ENCODE results near the gene CNTN6.
"Not testable (repeated sequence)": the region's sequence is repeated elsewhere in the genome, so short reads cannot be mapped to it uniquely, and the experiment has no call there.

CNTN6 gene

GRCh38 chr3:1292571-1293071 is 199.8 kb downstream of the CNTN6 start:
- DNase-seq, result no peak

DNA sequence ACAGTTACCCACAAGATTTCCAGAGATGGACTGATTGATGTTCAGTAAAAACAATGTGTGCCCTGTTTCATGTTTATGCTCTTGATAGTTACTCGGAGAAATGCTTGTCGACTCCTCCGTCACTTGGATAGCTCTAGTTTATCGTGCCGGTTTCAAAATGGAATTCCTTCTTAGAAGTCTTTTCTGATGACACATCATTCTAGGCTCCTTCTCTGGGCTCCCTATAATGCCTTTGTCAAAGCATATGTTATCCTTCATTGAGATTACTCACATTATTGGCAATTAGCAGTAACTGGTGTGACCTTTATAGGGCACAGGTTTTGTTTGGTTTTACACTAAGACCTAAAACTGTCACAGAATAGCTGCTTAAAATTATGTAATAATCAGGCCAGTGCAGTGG is 201.8 kb downstream of the CNTN6 start:
- no peak for DNase-seq

DNA sequence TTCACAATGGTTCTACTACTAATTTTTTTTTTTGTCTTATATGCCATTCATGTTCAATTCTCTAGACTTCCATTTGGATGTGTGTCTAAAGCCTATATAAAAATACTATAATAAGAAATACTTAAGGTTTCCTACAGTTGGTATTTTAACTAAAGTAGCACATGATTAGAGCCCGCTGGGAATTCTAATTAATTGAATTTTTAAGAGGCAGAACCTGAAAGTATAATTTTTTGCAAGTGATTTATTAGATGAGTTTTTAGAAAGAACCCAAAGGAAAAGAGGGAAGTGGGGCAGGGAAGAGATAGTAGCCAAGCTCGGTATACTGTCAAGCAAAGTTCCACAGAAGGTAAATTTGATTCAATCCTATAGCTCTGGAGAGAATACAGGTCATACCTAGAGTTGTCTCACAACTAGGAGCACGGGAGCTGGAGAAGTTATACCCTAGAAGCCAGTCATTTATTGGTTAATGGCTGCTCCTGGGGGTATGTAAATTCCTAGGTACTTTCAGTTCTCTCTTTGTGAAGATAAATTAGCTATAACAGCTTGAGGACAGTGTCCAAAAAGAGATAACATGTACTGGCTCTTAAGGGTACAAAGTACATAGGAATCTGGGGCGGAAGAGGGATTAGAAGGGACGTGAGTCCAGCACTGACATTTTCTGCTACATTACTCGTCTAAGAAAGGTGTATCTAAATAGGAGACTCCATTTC is 225.6 kb downstream of the CNTN6 start:
- no peak for DNase-seq

DNA sequence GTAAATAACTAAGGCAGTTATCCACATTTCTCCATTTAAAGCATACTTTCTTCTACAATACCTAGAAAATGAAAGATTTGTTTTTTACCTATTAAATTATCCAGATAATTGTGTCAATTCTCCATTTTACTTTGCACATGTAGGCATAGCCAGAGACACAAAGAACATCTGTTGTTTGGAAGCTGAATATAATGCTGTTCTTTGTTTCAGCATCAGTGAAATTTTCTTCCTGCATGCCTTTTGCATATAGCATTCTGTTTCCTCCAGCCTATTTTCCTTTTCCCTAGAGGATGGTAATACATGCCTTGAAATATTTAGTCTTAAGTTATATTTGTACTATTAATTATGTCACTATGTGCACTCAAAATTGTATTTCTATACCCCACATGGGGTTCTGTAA is 233.7 kb downstream of the CNTN6 start:
- no peak for DNase-seq

DNA sequence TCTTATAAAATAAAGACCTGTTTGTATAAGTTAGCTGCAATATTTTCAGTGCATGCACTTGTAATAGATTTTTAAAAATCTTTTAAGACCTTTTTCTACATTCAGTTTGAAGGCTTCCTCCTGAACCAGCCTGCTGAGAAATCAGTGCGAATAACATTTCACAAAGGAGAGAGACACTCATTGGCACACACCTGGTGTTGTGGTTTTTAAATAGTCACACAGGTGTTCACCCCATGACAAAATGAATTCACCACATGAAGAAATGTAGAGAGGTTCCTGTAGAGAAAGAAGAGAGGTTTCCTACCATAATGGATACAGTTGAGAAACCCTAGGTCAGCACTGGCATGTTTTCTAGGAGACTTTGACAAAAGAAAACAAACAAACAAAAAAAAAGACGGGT is 237.3 kb downstream of the CNTN6 start:
- no peak for DNase-seq

- no peak for DNase-seq
These were observed 253.6 kb downstream of the CNTN6 start for GRCh38 chr3:1346386-1346785.

DNA sequence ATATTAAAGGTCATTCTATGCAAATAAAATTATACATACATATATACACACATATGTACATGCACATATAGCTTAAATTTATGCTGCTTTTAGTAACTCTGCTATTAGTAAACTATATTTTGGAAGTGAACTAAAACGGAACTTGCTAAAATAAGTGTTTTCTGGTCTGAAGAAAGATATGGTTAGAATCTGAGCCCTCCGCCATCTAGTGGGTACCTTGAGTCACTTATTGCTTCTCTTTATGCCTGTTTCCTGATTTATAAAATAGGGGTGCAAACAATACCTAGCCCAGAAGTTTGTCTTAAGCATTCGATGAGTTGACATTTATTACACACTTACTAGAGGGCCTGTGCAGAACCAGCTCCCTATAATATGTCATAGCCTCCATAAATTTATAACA is 255.7 kb downstream of the CNTN6 start:
- no peak for DNase-seq

DNA sequence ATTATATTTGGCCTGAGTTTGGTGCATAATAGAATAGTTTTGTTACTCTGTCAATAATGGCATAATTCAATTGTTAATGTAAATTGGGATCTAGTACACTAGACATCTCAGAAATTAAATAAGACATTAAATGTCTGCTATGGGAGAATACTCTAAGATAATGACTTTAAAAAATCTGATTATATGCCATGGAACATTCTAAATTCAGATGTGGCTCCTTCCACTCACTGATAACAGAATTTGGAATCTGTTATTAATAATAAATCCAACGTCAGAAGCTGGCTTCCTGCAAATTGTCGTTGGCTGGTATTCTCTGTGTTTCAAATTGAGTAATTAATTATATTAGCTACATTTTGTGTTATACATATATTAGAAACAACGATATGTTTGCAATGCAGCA is 258.1 kb downstream of the CNTN6 start:
- DNase-seq, result no peak

GRCh38 chr3:1355691-1356090 is 262.9 kb downstream of the CNTN6 start:
- DNase-seq, result no peak

GRCh38 chr3:1356101-1356500 is 263.3 kb downstream of the CNTN6 start:
- DNase-seq, result no peak

DNA sequence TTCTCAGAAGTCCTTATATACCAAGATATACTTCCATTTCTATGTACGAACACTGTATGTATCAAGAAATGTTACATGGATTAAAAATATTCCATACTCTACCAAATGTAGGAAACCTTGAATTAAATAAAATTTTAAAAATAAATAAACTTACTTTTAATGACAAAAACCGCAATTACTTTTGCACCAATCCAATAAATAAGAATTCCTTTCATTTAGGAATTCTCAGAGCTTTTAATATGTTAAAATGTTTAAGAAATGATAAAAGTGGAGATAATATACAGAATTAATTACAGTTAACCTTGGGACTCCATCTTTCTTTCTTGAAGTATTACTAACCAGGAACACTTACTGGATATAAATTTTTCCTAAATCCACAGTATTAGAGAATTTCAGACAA is 272.7 kb downstream of the CNTN6 start:
- no peak for DNase-seq

DNA sequence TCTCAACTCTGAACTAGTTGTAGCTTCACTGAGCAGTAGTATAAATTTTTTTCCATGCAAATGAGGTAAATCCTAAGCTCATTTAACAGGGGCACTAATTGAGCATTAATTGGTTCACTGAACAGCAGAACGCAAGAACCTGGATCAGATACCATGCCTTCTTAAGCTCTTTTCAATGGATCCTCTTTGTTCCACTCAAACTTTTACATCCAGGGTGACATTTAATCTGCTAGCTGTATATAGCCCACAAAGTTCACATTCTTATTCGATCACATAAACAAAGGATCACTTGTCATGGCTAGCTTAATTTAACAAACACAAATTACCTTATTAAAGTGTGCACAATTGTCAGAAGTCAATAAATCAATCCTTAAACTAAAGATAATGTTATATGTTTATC is 281.6 kb downstream of the CNTN6 start:
- no peak for DNase-seq

GRCh38 chr3:1375145-1375544 is 282.3 kb downstream of the CNTN6 start:
- DNase-seq, result no peak

DNA sequence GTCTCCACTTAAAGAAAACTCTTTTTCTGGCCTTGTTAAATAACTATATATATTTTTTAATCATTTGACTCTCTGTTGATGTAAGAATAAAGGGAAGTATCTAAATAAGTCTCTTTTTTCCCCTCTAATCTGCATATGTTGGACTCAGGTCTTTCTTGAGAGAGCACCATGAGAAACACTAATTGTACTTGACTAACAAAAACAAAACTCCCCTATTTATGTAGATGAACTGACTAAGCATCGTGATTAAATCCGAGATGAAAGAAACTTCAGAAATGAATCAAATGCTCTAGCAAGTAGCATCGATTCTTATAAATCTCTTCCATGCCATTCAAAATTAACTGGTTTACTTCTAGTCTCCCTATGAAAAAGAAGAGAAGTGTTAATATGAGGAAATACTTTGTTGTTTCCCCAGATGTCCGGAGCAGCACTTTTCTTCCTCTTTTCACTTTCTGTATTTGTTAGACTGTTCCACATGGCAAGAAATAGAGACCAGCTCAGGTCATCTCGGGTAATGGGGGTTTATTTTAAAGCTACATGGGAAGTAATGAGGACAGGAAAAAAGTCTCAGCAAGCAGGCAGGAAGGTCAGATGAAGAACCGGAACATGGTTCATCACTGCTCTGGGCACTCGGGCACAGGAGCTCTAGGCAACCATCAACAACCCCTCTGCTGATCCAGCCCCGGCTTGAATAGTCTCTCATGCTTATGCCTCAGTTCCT is 288.3 kb downstream of the CNTN6 start:
- DNase-seq, result no peak

DNA sequence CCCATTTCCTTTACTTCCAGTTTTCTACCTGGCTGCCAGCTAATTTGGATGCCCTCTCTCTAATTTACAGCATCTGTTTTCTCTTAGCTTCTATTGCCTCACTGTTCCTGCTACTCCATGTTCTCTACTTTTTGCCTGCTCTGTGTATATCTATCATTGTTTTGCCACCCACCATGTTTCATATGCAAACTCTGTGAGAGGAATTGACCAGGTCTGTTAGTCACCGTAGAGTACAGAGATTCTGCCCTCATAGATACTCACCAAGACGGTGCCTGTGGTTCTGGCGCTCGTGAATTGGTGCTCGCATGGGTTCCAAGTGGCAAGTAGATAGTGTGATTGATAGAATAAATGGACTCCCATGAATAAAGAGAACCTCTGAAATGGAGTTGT is 288.8 kb downstream of the CNTN6 start:
- no peak for DNase-seq

DNA sequence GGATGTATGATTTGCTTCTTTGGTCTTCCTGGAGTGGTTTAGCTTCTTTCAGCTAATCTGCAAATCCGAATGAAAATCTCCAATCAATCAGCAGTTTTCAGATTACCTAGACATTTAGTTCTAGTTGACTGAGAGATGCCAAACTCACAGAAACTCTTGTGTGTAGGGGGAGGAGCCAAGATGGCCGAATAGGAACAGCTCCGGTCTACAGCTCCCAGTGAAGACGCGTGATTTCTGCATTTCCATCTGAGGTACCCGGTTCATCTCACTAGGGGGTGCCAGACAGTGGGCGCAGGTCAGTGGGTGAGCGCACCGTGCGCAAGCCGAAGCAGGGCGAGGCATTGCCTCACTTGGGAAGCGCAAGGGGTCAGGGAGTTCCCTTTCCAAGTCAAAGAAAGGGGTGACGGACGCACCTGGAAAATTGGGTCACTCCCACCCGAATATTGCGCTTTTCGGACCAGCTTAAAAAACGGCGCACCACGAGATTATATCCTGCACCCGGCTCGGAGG is 294.6 kb downstream of the CNTN6 start:
- not testable (repeated sequence) for DNase-seq

DNA sequence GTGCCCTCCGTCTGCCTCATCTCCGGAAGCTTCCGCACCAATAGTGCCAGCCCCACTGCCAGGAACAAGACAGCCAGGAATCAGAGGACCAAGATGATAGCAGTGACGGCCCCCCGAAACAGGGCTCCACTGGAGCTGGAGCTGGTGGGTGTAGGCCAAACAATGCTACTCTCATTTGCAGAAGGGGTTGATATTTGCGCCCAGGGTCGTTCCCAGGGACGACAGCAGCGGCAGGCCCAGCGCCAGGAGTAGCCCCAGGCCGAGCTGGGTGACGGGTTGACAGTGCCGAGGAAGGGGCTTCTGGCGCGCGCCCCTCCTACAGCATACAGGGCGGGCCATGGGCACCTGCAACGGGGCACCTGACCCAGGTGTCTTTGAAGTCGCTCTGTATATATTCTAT is 301.4 kb downstream of the CNTN6 start:
- DNase-seq, result no peak

DNA sequence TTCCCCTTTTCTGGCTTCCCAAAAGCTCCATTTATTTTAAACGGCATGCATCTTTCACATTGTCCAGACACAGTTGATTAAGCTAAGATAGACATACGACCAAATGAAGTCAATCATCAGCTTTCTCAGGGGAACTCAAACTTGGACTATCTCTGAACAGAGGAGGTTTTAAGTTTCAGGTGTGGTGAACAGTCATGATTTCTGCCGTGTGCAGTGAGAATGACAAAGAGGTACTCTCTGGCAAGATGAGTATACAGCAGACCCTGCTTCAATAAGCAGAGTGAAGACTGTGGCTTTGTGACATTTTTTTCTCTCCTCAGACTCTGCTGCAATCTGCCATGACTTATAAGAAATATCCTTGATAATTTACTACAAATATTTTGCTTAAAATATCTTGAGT is 307.7 kb downstream of the CNTN6 start:
- DNase-seq, result no peak

DNA sequence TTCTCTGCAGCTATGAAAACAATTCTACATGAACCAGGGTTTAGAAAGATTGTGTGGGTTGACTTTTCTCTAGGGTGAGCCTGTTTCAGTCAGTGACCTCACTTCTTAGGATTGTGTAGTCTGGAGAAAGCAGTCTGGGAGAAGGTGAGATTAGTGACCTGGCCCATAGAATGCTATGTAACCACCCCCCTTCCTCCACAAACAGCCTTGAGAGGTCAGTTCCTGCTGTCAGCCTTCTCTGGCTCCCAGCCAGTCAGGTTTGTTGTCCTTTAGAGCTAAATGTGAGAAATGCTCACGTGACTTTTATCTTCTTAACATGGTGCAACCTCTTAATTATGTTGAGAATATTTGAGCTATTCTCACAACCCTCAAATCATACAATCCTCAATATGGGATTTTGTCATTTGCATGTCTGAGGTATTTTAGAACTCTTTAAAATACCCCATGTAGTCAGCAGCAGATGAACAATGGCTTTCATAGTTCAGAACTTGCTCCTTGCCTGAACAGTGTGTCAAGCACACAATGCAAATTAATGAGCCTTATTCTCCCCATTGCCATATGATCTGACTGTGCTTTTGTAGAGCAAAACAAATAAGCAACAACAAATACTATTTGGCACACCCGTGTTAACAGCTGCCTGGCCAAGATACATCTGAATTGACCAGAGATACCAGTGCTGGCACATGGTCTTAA is 311.6 kb downstream of the CNTN6 start:
- DNase-seq, result no peak

GRCh38 chr3:1406250-1406649 is 313.4 kb downstream of the CNTN6 start:
- no peak for DNase-seq

- DNase-seq, result no peak
These were observed 328.8 kb downstream of the CNTN6 start for GRCh38 chr3:1421577-1421976.

GRCh38 chr3:1423566-1424089 is 330.8 kb downstream of the CNTN6 start:
- DNase-seq, result no peak

GRCh38 chr3:1439395-1439794 is 346.6 kb downstream of the CNTN6 start:
- DNase-seq, result no peak

- no peak for DNase-seq
These were observed 349.4 kb downstream of the CNTN6 start for GRCh38 chr3:1442271-1442670.

Measured in hematopoietic multipotent progenitor cell treated with erythropoietin and hydrocortisone succinate and interleukin-3 and kit ligand, for 8 days (in vitro differentiated cells).